Measurements from ENCODE around the gene PPAN. TPM values are rescaled to one million over a fixed set of nuclear protein-coding genes. Genes with fewer than 3 reads are reported as not detected.

PPAN gene
- total RNA-seq, 1 donor from 2014 or later, result 27.0 TPM

DNA sequence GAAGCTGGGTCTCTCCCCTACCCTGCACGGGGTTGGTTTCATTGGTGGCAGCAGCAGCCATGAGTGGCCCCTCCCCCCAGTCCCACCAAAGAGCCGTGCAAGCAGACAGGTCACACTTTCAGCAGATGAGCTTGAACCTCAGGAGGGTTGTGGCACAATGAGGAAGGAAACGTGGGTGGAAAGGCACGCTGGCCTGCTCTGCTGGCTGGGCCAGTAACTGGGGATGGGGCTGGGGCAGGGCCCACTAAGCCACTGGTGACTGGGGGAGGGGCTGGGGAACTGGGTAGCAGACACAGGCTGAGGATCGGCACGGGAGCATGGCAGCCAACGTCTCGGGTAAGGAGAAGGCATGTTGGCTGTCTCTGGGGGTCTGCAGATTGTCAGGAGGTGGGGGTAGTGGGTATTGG lies 5.2 kb downstream of the PPAN start, which contains the start of gene P2RY11:
P2RY11 (plus strand) TSS at position 289 of the 407 bp plus-strand sequence; CDS start at position 318, 29 bp downstream.
- ATAC-seq (no peak), DNase-seq (ENCODE audit: missing footprints) (no peak)
- intact Hi-C loops (cut with DNase I), result loop anchor here (10.0 kb wide), 1 partner anchor 283 kb away; no protein-coding TSS in a partner anchor

GRCh38 chr19:10112037-10112761 lies 6.0 kb downstream of the PPAN start:
- peak; percentile 1 for ATAC-seq
- intact Hi-C loops (cut with DNase I), result loop anchor here (10.0 kb wide), 1 partner anchor 283 kb away; no protein-coding TSS in a partner anchor

DNA sequence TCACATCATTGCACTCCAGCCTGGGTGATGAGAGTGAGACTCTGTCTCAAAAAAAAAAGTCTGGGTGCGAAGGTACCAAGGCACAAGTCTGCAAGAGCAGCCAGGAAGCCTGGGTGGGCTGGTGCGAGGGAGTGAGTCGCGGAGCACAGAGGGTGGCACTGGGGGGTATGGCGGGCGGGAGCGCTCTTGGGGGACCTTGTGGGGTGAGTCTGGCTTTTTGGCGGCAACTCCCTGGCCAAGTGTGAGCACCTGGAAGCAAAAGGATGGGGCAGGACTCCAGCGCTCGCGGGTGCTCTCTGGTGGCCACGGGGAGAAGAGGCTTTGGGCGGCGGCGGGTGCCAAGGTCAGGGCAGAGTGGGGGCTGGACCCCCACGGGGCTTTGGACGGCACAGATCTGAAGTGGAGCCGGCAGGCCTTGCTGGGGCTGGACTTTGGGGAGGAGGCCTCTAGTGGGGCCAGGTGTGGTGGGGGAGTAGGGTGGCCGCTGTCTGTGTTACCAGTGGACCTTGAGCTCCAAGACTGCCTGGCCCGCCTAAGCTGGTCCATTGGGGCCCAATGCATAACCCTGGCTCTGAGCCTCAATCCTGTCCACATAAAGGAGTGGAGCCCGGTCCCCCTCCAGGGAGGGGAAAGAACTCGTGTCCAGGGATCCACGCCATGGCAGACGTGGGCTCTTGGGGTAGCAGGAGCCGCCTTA lies 6.9 kb downstream of the PPAN start:
- no peak for DNase-seq (ENCODE audit: missing footprints)
- intact Hi-C loops (cut with DNase I), result loop anchor here (10.0 kb wide), 1 partner anchor 282 kb away; no protein-coding TSS in a partner anchor
- ATAC-seq, result peak; percentile 17

More at GRCh38 chr19:10112037-10112761, 6.0 kb downstream of the PPAN start:
- DNase-seq (ENCODE audit: missing footprints), result no peak

DNA sequence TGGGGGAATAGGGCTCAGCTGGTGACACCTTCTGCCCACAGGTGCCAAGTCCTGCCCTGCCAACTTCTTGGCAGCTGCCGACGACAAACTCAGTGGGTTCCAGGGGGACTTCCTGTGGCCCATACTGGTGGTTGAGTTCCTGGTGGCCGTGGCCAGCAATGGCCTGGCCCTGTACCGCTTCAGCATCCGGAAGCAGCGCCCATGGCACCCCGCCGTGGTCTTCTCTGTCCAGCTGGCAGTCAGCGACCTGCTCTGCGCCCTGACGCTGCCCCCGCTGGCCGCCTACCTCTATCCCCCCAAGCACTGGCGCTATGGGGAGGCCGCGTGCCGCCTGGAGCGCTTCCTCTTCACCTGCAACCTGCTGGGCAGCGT lies 7.4 kb downstream of the PPAN start:
- ATAC-seq (peak; percentile 9), DNase-seq (ENCODE audit: missing footprints) (no peak)
- intact Hi-C loops (cut with DNase I), result loop anchor here (10.0 kb wide), 1 partner anchor 281 kb away; no protein-coding TSS in a partner anchor

GRCh38 chr19:10113964-10114650 lies 7.9 kb downstream of the PPAN start:
- no peak for DNase-seq (ENCODE audit: missing footprints)
- no peak for ATAC-seq
- intact Hi-C loops (cut with DNase I), result loop anchor here (10.0 kb wide), 1 partner anchor 281 kb away; no protein-coding TSS in a partner anchor

DNA sequence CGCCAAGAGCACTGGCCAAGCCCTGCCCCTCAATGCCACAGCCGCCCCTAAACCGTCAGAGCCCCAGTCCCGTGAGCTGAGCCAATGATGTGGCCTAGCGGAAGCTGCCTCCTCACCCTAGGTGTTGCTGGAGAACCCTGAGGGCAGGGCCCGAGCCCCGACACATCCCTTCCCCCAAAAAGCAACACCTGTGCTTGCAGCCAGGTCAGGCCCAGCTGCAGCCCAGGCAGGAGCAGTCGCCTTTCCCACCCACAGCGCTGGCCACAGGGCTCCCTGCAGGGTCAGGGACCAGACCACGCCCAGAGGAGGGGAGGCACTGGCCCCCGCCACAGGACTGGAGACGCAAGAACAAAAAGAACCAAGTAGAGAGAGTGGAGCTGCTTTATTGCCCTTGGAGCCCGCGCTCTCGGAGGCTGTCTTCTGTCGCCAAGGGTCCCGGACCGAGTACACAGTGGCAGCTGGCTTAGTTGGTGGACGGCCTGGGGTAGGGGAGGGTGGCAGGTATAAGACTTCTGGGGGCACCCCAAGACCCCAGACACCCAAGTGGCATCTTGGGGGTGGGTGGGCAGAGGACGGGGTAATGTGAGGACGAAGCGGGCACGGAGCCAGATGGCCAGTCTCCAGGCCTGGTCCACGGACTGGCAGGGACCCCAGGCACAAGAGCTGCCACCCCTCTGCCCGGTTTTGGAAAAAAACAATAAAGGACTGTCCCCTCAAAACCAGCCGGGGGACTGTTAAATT lies 8.7 kb downstream of the PPAN start:
- intact Hi-C loops (cut with DNase I), result loop anchor here (10.0 kb wide), 1 partner anchor 280 kb away; no protein-coding TSS in a partner anchor
- DNase-seq (ENCODE audit: missing footprints) (no peak), ATAC-seq (no peak)

DNA sequence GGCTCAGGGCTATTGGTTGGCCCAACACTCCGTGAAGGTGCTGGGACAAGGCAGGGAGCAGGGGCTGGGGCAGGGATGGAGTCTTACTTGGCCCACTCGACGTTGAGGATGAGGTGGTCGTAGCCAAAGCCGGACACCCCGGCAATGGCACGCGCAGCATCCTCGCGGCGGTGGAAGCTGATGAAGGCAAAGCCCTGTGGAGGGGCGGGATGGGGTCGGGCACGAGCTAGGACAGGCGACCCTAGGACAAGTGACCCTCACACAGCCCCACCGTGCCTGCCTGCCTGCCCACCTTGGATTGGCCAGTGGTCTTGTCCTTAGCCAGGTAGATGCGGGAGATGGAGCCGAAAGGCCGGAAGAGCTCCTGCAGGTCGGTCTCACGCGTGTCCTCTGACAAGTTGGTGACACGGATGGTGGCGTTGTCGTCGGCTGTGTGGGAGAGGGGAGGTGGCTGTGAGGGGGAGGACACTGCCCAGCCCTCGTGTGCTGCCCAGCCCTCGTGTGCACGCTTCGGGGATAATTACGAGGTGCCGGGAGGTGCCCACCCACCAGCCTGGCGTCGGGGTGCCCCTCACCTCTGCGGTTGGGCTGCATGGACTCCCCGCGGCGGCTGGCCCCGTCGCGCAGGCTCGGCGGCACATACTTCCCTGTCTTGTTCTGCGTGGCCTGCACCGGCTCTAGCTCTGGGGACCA lies 9.4 kb downstream of the PPAN start:
- no peak for ATAC-seq
- intact Hi-C loops (cut with DNase I), result loop anchor here (10.0 kb wide), 1 partner anchor 279 kb away; no protein-coding TSS in a partner anchor
- no peak for DNase-seq (ENCODE audit: missing footprints)

DNA sequence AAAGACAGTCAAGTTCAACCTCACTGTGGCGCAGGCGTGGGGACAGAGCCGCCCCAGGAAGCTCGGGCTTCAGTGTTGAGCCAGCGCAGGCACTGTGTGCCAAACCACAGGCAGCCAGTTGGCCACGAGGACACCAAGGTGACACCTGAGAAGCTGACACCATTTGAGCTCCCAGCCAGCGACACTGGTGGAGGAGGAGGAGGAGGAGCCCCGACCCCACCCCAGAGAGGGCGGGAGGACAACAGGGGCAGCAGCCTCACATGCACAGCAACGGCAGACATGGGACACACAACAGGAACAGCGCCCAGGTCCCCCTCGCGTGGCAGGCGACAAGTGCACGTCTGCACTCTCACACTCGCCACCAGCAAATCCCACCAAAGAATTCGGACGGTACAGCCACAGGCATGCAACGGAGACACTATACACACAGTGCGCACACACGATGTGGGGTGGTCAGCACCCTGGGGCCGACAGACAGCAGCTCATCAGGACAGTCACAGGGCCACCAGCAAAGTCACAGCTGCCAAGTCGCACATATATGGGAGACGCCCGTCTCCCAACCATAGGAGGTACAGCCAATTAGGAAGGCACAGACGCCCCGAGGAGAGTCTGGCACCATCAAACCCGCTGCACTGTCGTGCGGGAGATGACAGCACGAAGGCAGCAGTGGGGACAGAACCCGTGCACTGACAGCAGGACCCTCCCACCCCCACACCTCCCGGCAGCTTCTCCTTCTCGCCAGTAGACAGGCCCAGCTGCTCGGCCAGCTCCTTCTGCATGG lies 10.1 kb downstream of the PPAN start:
- intact Hi-C loops (cut with DNase I), result loop anchor here (10.0 kb wide), 1 partner anchor 279 kb away; no protein-coding TSS in a partner anchor
- no peak for ATAC-seq
- DNase-seq (ENCODE audit: missing footprints), result no peak

DNA sequence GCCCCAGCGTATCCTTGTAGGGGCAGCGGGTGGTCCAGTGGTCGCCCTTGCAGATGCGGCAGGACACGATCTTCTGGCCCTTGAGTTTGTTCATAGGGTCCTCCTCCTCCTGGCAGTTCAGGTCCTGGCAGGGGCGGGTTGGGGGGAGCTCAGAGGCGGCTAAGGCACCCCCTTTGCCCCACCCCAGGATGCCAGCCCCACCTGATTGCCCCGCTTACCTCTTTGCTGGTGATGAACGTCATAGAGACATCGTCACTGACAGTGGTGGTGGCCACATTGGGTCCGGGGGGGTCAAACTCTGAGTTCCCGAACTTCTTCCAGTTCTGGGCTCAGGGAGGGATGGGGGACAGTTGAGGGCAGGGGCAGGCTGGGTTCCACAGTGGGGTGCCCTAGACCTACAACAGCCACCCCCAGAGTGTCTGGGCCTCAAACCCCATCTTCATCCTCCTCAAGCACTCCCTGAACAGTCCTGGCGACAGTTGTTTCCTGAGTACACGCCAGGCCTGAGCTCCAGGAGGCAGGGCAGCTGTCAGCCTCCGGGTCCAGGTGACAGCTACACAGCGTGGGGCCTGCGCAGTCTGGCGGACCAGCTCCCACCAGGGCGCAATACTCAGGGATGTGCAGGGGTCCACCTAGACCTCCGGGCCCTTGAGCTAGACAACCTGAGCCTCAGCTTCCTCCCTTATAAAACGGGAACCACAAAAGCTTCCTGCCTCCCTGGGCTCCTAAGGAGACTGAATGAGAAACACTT lies 10.9 kb downstream of the PPAN start:
- intact Hi-C loops (cut with DNase I), result loop anchor here (10.0 kb wide), 1 partner anchor 278 kb away; no protein-coding TSS in a partner anchor
- ATAC-seq, result no peak
- no peak for DNase-seq (ENCODE audit: missing footprints)

GRCh38 chr19:10118960-10119359 lies 12.8 kb downstream of the PPAN start:
- intact Hi-C loops (cut with DNase I), result loop anchor here (10.0 kb wide), 1 partner anchor 276 kb away; no protein-coding TSS in a partner anchor
- DNase-seq (ENCODE audit: missing footprints) (no peak), ATAC-seq (no peak)

DNA sequence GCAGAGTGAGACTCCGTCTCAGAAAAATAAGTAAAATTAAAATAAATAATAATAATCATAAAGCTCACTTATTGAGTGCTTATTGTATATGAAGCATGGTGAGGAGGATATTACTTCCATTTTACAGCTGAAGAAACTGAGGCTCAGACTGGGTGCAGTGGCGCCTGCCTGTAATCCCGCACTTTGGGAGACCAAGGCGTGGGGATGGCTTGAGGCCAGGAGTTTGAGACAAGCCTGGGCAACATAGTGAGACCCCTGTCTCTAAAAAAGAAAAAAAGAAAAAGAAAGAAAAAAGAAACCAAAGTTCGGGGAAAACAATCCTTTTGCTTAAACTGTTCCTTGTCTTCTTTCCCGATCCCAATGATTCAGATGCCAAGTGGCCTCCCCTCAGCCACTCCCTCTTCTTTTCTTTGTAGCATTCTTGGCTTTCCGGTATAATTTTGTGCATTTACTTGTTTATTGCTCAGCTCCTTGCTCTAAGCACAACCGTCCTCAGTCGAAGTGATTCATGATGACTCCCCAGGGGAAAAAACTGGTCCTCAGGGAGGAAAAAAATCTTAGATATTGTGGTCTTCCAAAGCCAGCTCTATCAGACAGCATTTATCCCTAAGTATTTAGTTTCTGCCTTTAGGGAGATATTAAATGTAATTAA lies 14.5 kb downstream of the PPAN start:
- DNase-seq (ENCODE audit: missing footprints) (no peak), ATAC-seq (no peak)
- intact Hi-C loops (cut with DNase I), result no loop called here

GRCh38 chr19:10122045-10122444 lies 15.9 kb downstream of the PPAN start:
- no peak for ATAC-seq

GRCh38 chr19:10124429-10124828 lies 18.3 kb downstream of the PPAN start:
- no peak for DNase-seq (ENCODE audit: missing footprints)
- intact Hi-C loops (cut with DNase I), result no loop called here
- ATAC-seq, result no peak

More at GRCh38 chr19:10122045-10122444, 15.9 kb downstream of the PPAN start:
- no peak for DNase-seq (ENCODE audit: missing footprints)
- intact Hi-C loops (cut with DNase I), result no loop called here

GRCh38 chr19:10126213-10126639 lies 20.1 kb downstream of the PPAN start:
- DNase-seq (ENCODE audit: missing footprints) (no peak), ATAC-seq (peak; percentile 50)
- intact Hi-C loops (cut with DNase I), result no loop called here

- DNase-seq (ENCODE audit: missing footprints) (no peak), ATAC-seq (no peak)
- intact Hi-C loops (cut with DNase I), result no loop called here
These were observed 26.7 kb downstream of the PPAN start for GRCh38 chr19:10132905-10133304.

- DNase-seq (ENCODE audit: missing footprints), result no peak
- intact Hi-C loops (cut with DNase I), result no loop called here
- no peak for ATAC-seq
These were observed 27.4 kb downstream of the PPAN start for GRCh38 chr19:10133596-10133995.

All from Right ventricle myocardium inferior (tissue), 1 donor.